NB4 (cell line): Measurements from ENCODE around the gene NQO1.

Experiments
- CTCF ChIP-seq: IDR thresholded peaks from one replicate; pipeline ENCODE4 v1.5.1; 2012; ENCODE audit warnings: low read depth, low read length
- MAX ChIP-seq: IDR thresholded peaks from 2 replicates; pipeline ENCODE4 v1.6.1; 2011; ENCODE audit warnings: low read depth, low read length
- POLR2A ChIP-seq: IDR thresholded peaks from 2 replicates; pipeline ENCODE4 v1.6.1; 2011; ENCODE audit warnings: mild to moderate bottlenecking; ENCODE audit not compliant: insufficient read length; ENCODE audit errors: extremely low read depth

- TF ChIP-seq CTCF (no peak), POLR2A (no peak), MAX (no peak)
Observed at GRCh38 chr16:69703638-69704037, 22.7 kb downstream of the NQO1 start.
